ENCODE data around the gene ZNF672.
"Not testable (repeated sequence)": the region's sequence is repeated elsewhere in the genome, so short reads cannot be mapped to it uniquely, and the experiment has no call there.

Gene ZNF672

DNA sequence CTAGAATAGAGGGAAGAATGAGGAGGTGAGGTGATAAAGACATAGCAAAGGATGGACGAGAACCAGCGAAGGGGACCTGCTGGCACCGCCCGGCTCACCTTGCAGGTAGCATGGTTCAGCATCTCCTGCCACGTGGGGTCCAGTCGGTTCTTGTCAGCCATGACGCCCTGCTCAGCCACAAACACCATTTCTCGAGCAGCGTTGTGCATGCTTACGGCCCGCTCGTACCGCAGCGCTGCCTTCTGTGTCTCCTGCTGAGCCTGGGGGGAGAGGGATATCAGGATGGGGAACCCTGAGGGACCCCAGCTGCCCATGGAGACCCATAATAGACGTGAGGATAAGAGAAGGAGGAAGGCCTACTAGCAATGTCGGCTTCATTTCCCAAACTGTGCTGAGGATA, 23.7 kb upstream of the ZNF672 start:
- no peak for DNase-seq

DNA sequence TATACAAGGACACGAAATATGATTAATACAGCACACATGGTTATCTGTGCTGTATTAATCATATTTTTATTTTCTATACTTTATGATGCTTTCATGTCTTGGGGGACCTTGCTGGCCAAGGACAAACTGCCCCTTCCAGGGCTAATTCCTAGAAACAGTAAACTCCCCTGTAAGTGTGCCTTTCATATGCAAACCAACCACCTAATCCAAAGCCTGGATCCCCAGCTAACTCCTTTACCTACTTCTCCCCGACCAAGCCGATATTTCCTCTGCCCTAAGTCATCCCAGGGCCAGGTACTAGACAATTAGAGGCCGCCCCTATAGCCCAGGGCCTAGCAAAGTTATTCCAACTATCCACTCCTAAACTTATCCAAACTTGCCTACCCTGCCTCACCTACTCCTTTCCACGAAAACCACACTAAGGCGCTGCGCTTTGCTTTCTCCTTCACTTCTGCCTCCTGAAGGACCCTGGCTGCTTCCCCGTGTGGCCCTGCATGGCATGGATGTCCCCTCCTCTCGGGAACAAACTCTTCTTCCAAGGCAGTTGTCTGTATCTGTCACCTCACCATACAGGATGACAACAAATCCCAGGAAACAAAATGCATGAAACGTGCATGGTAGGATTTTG, 22.5 kb upstream of the ZNF672 start:
- DNase-seq, result no peak

- DNase-seq, result no peak
Measured at GRCh38 chr1:248816042-248816851, 21.8 kb upstream of the ZNF672 start.

GRCh38 chr1:248817065-248817464, 21.0 kb upstream of the ZNF672 start:
- DNase-seq, result no peak

DNA sequence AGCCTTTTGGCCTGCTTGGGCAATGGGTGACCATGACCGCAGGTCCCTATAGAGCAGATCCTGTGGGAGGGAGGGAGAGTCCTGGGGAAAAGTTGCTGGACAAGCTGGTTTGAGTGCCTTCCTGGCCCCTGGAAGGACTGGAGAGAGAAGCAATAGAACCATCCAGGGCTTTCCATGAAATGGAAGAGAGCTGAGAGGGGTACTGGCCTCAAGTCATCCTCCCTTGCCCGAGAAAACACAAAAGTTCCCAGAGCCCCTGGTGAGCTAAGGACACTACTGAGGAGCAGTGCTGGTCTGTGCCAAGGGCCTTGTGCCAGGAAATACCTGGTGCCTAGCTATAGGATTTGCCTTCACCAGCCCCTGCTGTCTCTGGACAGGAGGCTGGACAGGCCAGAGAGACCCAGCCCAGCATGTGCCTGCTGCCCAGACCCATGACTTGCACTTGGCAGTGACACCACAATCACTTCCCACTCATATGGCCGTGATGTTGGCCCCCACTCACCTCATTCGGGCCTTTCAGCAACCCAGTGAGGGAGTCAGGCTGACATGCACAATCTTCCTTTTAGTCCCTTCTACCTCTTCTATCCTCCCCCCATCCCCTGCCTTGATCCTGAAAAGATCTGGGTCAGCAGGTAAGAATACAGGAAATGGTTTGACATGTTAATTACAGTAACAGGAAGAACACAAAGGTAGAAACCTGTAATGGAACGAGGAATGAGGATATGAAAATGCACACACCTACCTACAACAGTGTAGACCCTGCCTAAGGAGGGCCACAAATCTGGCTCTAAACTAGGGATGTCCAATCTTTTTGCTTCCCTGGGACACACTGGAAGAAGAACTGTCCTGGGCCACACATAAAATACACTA, 19.3 kb upstream of the ZNF672 start:
- DNase-seq, result no peak

GRCh38 chr1:248820041-248820585, 17.9 kb upstream of the ZNF672 start:
- peak; percentile 14 for DNase-seq

- DNase-seq, result peak; percentile 17
Measured at GRCh38 chr1:248821101-248821500, 16.9 kb upstream of the ZNF672 start.

- no peak for DNase-seq
Measured at GRCh38 chr1:248821641-248822040, 16.4 kb upstream of the ZNF672 start.

DNA sequence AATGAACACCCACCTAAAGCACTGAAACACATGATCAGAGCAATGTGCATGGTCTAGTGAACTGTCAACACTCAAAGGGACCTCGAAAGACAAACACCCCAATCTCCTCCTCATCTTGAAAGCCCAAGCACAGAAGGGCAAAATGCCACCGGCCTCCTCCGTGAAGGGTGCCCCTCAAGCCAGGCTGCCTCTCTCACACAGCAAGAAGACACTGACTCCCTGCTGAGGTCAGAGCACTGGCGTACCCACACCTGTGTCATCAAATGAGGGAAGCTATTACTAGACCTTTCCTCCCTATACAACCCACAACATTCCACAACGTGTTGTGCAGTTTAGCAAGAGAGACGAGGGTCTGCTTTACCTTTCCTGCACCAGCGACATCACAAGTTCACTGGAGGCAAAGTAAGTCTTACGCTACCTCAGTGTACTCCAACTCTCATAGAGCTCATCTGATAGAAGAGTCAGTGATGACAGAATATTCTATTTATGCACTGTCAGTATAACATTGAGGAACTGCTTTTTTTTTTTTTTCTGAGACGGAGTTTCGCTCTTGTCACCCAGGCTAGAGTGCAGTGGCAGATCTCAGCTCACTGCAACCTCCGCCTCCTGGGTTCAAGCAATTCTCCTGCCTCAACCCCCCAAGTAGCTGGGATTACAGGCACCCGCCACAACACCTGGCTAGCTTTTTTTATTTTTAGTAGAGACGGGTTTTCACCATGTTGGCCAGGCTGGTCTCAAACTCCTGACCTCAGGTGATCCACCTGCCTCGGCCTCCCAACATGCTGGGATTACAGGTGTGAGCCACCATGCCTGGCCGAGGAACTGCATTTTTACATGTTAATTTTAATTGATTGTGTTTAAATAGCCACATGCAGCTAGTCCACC, 15.6 kb upstream of the ZNF672 start:
- no peak for DNase-seq

DNA sequence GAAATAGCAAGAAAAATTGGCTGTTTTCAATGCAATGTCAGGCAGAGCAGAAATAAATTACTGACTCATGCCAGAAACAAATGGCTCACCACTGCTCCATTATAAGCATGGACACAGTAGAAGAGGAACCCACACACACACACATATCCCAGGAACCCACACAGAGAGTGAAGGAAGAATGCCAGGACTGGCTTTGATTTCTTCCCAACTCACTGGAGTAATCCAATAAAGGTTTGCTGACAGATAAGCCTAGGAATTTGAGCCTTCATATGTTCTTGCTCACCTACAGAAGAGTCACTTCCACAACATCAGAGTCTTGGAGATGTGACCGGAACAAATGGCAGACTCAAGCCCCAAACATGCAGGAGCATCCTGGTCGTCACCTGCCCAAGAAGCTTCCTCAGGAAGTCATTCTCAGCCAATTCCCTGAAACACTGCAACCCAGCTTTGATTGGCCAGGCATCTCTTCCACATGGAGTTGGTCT, 14.5 kb upstream of the ZNF672 start:
- DNase-seq, result no peak

DNA sequence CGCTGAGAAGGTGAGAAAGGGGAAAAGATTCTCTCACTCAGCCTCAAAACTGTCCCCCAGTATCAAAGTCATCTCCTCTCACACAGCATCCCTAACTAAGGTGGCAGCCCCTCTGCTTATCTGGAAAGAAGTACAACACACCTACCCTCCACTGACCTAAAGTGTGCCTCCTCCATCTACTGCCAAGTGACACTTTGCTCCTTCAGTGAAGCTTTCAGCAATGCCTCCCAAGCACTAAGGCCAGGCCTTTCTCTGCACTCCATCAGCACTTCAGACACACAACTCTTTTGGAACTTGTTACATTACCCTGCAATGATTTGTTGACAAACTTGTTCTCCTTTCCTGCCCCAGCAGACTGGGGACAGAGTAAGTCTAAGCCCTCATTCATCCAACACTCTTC, 13.7 kb upstream of the ZNF672 start:
- peak; percentile 22 for DNase-seq

DNA sequence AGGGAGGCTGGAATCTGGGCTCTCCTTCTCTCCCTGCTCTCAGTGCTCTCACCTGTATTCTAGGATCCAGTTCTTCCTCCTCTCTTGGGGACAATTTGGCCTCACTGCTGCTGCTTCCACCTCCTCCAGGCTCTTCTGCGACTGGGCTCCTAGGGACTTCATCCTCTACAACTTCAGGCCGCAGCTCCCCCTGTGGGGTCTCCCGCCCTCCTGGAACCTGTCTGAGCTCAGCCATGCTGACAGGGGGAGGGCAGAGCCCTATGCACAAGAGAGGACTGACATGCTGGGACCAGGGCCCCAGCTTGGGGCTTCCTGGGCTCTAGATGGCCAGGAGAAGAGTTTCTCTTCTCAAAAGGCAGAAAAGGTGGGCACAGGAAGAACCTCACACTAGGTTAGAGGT, 13.3 kb upstream of the ZNF672 start:
- no peak for DNase-seq

DNA sequence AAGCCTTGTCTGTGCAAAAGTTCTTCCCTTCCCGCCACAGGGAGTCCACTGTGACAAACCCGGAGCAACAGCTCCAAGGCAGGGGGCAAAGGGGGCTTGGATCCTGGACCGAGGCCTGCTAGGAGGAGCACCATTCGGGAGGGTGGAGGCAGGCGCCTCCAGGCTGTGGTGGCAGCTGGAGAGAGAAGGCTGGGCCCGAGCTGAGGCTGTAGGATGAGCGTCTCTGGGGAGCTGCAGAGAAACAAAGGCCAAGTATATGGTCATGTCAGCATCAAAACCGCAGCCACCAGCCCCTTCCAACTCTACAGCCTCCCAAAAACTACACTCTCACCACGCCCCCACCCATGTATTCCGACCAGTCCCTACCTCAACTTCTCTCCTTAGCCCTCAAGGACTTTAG, 12.9 kb upstream of the ZNF672 start:
- DNase-seq, result no peak

DNA sequence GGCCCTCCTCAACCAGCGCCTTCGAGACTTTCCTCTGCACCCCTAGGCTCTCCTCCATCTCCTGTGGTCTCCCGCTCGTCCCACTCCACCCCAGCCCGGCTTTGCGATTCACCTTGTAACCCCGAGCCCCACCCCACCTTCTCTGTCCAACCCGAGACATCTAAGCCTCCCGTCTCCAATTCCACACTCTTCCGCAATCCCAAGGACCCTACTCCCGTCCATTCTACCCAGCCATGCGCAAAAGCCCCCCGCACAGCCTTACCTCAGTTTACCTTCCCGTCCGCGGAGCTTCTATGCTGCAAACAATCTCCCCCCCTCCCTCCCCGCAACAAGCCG, 12.5 kb upstream of the ZNF672 start:
- no peak for DNase-seq

- peak; percentile 85 for DNase-seq
Measured at GRCh38 chr1:248825909-248826760, 11.9 kb upstream of the ZNF672 start, which contains the start of gene SH3BP5L. Gene SH3BP5L (minus strand): TSS chr1:248825915. CDS start chr1:248824935, 980 bp downstream.

DNA sequence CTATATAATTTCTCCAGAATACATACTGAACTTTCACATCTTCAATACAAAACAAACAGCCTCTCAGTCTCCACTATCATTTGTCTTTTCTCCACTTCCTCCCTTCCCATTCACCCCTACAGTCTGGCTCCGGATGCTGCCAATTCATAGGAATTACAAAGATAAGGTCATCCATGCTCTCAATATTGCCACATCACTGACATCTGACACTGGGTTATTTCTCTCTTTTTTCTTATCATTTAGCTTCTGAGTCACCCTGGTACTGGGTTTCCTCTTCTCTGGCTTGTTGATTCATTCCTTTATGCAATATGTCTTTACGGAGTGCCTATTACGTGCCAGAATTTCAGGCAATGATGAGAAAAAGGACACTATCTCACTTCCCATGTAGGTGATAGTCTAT, 9.2 kb upstream of the ZNF672 start:
- DNase-seq, result no peak

DNA sequence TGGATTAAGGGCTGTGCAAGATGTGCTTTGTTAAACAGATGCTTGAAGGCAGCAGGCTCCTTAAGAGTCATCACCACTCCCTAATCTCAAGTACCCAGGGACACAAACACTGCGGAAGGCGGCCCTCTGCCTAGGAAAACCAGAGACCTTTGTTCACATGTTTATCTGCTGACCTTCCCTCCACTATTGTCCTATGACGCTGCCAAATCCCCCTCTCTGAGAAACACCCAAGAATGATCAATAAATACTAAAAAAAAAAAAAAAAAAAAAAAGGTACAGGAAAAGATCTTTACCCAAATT, 7.4 kb upstream of the ZNF672 start:
- DNase-seq, result not testable (repeated sequence)

- DNase-seq, result no peak
Measured at GRCh38 chr1:248831842-248832241, 6.2 kb upstream of the ZNF672 start.

DNA sequence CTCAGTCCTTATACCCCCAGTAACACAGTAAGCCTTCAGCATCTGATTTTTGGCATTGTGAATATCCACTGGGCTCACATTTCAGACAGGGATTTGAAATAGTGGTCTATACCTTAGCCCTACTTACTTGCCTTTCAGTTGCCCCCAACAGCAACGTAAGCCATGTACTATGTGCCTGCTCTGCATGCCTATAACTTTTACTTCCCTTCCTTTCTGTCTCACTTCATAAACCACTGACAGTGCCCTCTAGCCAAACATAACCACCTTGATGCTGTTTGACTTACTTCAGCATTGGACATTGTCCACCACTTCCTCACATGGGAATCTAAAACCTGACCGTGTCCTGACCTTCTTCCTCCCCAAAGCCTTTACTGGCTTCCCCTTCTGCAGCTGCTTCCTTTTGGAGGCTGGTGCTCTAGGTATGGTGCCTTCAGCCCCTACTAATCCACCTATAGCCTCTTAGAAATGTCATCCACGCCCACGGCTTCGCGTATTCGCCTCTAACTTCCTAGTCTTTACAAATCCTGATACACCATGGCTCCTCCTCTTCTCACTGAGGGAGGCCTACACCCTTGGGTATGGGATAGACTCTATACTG, 3.6 kb upstream of the ZNF672 start:
- no peak for DNase-seq

GRCh38 chr1:248837045-248837780, 811 bp upstream of the ZNF672 start:
- peak; percentile 22 for DNase-seq
